ENCODE data around the gene YIF1B. TPM values are rescaled to one million over a fixed set of nuclear protein-coding genes. Genes with fewer than 3 reads are reported as not detected.

The YIF1B gene
- total and polyA plus RNA-seq, 4 donors = 41.7 to 88.1 (median 64.6) TPM

DNA sequence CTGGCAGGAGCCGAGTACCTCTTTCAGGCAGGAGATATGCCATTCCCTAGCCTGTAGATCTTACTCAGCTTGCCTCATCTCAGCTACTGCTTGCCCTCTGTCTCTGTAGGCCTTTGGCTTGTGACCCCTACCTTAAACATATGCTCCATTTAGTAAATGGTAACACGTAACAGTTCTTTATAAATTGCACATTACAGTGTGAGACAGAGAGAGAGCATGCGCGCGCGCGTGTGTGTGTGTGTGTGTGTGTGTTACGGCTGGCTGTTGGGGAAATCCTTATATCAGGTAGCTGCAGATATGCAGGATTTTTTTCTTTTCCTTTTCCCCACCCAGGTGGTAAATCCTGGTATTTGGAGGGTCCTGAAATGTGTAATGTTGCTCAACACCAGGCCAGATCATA lies 47.2 kb downstream of the YIF1B start:
- Histone ChIP-seq H3K27me3 (ENCODE audit: control insufficient read depth, insufficient read depth, low read length) (peaks cover 13% of the 10 kb centered on the region), H3K4me3 (ENCODE audit: low read depth, low read length) (no peak overlapping the region), H3K9me3 (ENCODE audit: control insufficient read depth, insufficient read depth, low read length) (no peaks in the 10 kb centered on the region), H3K36me3 (ENCODE audit: control insufficient read depth, insufficient read depth, low read length) (no peaks in the 10 kb centered on the region), H3K27ac (ENCODE audit: low read depth, low read length) (peak overlapping the region; percentile 73), H3K4me1 (ENCODE audit: control insufficient read depth, insufficient read depth, low read length) (peaks cover 25% of the 10 kb centered on the region)
- DNase-seq (ENCODE audit: low read depth in 4 of 6, low spot score in 6 of 6) = peak in 2 of 6 donors; percentile 20 to 64
- 86% methylated on average over 1 of the region's 8 CpGs for WGBS (ENCODE audit: insufficient coverage)

DNA sequence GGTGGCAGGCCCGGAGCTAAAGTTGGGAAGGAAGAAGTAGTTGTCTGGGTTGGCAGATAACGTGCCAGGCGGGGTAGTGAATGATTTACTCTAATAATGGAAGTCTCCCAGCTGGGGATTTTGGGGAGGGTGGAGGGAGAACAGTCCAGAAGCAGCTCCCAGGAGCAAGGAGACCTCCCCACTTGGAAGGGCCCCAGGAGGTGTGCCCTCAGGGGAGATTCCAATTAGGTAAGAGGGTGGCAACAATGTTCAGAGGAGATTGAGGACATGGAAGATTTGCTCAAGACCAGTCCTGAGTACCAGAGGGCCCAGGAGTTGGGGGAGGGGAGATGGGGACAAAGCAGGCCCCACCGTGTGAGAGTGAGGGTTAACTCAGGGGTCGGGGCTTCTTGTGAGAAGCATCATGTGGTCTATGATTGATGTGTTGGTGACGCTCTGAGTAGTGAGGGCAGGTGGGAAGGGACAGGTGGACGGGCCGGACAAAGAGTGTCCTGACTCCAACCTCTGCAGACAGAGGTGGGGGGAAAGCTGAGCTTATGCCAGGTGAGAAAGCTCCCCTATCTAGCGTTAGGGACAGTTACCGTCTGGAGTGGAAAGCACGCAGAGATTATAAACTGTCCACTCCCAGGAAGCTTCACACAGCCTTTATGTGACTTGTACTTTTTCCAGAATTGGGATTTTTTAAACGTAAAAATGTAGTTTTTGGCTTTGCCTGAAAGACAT lies 47.8 kb downstream of the YIF1B start:
- Histone ChIP-seq H3K36me3 (ENCODE audit: control insufficient read depth, insufficient read depth, low read length) (no peaks in the 10 kb centered on the region), H3K27ac (ENCODE audit: low read depth, low read length) (peak overlapping the region; percentile 73), H3K4me1 (ENCODE audit: control insufficient read depth, insufficient read depth, low read length) (peaks cover 25% of the 10 kb centered on the region), H3K9me3 (ENCODE audit: control insufficient read depth, insufficient read depth, low read length) (no peaks in the 10 kb centered on the region), H3K27me3 (ENCODE audit: control insufficient read depth, insufficient read depth, low read length) (peaks cover 14% of the 10 kb centered on the region), H3K4me3 (ENCODE audit: low read depth, low read length) (no peak overlapping the region)
- 57% methylated on average over 9 of the region's 12 CpGs for WGBS (ENCODE audit: insufficient coverage)
- no peak for DNase-seq (ENCODE audit: low read depth in 4 of 6, low spot score in 6 of 6)

DNA sequence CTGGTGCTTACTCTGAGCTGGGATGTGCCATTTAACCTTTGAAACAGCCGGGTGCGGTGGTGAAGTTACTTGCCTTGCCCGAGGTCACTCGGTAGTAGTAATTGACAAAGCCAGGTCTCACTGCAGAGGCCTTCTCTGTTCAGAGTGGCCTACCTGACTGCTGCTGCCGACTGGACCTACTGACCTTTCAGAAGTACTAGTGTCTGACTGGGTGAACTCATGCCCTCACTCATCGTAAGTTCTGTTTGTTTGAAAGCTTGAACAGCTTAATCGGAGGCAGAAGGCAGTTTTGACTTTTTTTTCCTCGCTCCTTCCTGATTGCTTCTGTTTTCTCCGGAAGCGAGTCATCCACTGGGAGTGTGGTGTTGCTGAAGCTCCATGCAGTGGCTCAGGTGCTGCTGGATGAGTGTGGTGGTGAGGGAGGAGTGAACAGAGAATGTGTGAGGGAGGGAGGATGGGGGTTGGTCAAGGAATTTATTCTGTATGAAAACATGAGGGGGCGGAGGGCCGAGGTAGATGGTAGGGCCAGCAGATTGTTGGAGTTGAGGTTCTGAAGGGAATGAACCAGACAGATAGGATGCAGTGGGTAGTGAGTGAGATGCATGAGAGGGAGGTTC lies 48.7 kb downstream of the YIF1B start:
- WGBS (ENCODE audit: insufficient coverage) = 64% methylated on average over 12 of the region's 12 CpGs
- peak overlapping the region; percentile 48 for H3K27ac ChIP-seq (ENCODE audit: low read depth, low read length)
- H3K4me1 ChIP-seq (ENCODE audit: control insufficient read depth, insufficient read depth, low read length) = peaks cover 25% of the 10 kb centered on the region
- no peak for DNase-seq (ENCODE audit: low read depth in 4 of 6, low spot score in 6 of 6)
- no peaks in the 10 kb centered on the region for H3K9me3 ChIP-seq (ENCODE audit: control insufficient read depth, insufficient read depth, low read length)
- H3K4me3 ChIP-seq (ENCODE audit: low read depth, low read length) = no peak overlapping the region
- peaks cover 14% of the 10 kb centered on the region for H3K27me3 ChIP-seq (ENCODE audit: control insufficient read depth, insufficient read depth, low read length)
- no peaks in the 10 kb centered on the region for H3K36me3 ChIP-seq (ENCODE audit: control insufficient read depth, insufficient read depth, low read length)

DNA sequence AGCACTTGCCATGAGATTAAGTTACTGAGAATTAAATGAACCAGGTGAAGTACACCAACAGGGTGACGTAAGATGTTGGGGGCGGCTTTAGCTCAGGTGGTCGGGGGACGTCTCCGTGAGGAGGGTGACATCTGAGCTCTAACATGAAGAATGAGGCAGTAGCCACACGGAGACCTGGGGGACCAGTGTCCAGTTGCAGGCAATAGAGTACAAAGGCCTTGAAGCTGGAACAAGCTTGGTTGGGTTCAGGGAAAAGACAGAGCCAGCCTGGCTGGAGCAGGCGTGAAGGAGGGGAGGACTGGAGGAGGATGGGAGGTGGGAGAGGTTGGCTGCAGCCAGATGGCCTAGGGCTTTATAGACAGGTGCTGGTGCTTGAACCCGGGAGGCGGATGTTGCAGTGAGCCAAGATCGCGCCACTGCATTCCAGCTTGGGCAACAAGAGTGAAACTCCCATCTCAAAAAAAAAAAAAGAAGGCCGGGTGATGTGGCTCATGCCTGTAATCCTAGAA lies 49.8 kb downstream of the YIF1B start:
- Histone ChIP-seq H3K36me3 (ENCODE audit: control insufficient read depth, insufficient read depth, low read length) (no peaks in the 10 kb centered on the region), H3K27ac (ENCODE audit: low read depth, low read length) (peak overlapping the region; percentile 88), H3K9me3 (ENCODE audit: control insufficient read depth, insufficient read depth, low read length) (no peaks in the 10 kb centered on the region), H3K27me3 (ENCODE audit: control insufficient read depth, insufficient read depth, low read length) (peaks cover 14% of the 10 kb centered on the region), H3K4me3 (ENCODE audit: low read depth, low read length) (no peak overlapping the region), H3K4me1 (ENCODE audit: control insufficient read depth, insufficient read depth, low read length) (peaks cover 25% of the 10 kb centered on the region)
- 83% methylated on average over 11 of the region's 12 CpGs for WGBS (ENCODE audit: insufficient coverage)
- no peak for DNase-seq (ENCODE audit: low read depth in 4 of 6, low spot score in 6 of 6)

DNA sequence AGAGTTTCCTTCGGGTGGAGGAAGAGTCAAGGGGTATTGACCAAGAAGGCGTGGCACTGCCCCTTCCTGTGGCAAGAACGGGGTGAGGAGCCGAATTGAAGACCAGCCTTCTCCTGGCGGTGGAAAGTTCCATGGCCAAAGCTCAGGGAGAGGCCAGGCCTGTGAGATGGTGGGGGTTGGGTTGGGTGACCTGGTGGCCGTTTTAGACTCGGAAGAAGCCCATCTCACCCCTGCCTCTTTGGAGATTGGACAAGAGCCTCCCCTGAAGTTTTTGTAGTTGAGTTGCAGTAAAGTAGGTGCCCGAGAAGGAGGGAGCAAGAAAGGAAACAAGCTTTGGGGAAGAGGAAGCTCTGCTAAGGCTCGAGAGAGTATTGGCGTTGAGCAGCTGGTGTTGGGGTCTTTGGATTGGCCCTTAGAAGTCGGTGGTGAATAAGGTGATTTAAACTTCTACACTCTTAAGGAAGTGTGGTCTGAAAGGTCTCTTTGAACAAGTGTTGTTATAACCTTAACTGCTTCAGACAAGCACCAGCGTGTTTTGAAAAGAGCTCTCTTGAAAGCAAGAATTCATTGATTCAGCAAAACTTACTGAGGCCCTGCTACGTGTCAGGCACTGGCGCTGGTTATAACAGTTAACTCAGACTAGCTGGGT lies 50.4 kb downstream of the YIF1B start:
- H3K36me3 ChIP-seq (ENCODE audit: control insufficient read depth, insufficient read depth, low read length) = no peaks in the 10 kb centered on the region
- peak in 1 of 6 donors; percentile 49 for DNase-seq (ENCODE audit: low read depth in 4 of 6, low spot score in 6 of 6)
- peaks cover 25% of the 10 kb centered on the region for H3K4me1 ChIP-seq (ENCODE audit: control insufficient read depth, insufficient read depth, low read length)
- H3K27ac ChIP-seq (ENCODE audit: low read depth, low read length) = peak overlapping the region; percentile 88
- H3K4me3 ChIP-seq (ENCODE audit: low read depth, low read length) = peak overlapping the region; percentile 40
- 30% methylated on average over 11 of the region's 14 CpGs for WGBS (ENCODE audit: insufficient coverage)
- peaks cover 14% of the 10 kb centered on the region for H3K27me3 ChIP-seq (ENCODE audit: control insufficient read depth, insufficient read depth, low read length)
- H3K9me3 ChIP-seq (ENCODE audit: control insufficient read depth, insufficient read depth, low read length) = no peaks in the 10 kb centered on the region

DNA sequence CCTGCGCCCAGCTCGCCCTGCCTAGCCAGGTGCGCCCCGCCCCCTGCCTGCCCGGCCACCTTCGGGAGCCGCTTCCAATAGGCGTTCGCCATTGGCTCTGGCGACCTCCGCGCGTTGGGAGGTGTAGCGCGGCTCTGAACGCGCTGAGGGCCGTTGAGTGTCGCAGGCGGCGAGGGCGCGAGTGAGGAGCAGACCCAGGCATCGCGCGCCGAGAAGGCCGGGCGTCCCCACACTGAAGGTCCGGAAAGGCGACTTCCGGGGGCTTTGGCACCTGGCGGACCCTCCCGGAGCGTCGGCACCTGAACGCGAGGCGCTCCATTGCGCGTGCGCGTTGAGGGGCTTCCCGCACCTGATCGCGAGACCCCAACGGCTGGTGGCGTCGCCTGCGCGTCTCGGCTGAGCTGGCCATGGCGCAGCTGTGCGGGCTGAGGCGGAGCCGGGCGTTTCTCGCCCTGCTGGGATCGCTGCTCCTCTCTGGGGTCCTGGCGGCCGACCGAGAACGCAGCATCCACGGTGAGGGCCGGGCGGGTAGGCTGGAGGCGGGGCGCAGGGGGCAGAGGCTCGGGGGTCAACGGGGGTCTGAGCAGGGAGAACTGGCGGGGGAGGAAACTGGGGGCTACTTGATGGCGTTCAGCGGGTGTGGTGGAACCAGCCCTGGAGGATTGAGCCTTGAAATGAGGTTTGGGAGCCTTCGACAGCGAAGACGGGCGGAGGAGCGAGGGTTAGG lies 51.1 kb downstream of the YIF1B start, which contains the start of gene SPINT2:
Gene SPINT2, plus strand, starts transcription at position 88 of the 727 bp plus-strand sequence. Its CDS starts 320 bp downstream, at position 408.
- peak within 1 kb of the TSS; percentile 40 for H3K4me3 ChIP-seq (ENCODE audit: low read depth, low read length)
- H3K27ac ChIP-seq (ENCODE audit: low read depth, low read length) = peak within 1 kb of the TSS; percentile 88
- peak in 4 of 6 donors; percentile 43 to 96 (median 74) for DNase-seq (ENCODE audit: low read depth in 4 of 6, low spot score in 6 of 6)
- H3K4me1 ChIP-seq (ENCODE audit: control insufficient read depth, insufficient read depth, low read length) = peaks cover 25% of the 10 kb centered on the region
- WGBS (ENCODE audit: insufficient coverage) = 3% methylated on average over 77 of the region's 78 CpGs
- H3K27me3 ChIP-seq (ENCODE audit: control insufficient read depth, insufficient read depth, low read length) = peaks cover 14% of the 10 kb centered on the region
- H3K36me3 ChIP-seq (ENCODE audit: control insufficient read depth, insufficient read depth, low read length) = no peaks in the 10 kb centered on the region
- H3K9me3 ChIP-seq (ENCODE audit: control insufficient read depth, insufficient read depth, low read length) = no peaks in the 10 kb centered on the region

DNA sequence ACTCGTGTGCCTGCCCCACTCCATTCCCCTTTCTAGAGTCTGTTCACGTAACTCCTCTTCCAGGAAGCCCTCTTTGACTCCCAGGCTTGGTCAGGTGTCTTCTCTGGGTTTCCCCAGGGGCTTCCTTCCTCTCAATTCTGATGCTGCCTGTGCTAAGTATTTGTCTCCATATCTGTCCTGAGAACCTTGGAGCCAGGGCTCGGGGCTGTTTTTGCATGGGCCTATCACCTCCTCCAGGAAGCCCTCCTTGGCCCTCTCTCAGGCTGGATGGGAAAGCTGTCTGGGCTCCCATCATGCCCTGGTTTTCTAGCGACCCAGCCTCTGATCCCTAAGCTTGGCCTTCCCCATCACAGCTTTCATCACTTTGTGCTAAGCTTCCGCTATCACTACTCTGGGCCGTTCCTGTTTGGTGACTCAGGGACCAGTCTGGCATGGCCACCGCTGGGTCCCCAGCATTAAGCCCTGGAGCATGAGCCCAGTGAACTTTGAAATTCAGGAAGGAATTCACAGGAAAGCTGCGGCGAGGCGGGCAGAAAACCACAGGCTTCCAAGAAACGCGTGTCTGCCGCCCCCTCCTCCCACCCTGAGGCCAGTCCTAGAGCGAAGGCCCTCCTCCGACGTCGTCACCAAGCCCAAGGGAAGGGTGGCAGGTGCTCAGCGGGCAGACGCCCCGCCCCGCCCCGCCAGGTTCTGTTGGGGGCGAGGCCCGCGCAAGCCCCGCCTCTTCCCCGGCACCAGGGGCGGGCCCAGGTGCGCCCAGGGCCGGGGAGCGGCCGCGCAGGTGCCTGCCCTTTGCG lies 51.9 kb downstream of the YIF1B start:
- H3K4me1 ChIP-seq (ENCODE audit: control insufficient read depth, insufficient read depth, low read length) = peaks cover 25% of the 10 kb centered on the region
- no peaks in the 10 kb centered on the region for H3K9me3 ChIP-seq (ENCODE audit: control insufficient read depth, insufficient read depth, low read length)
- H3K27ac ChIP-seq (ENCODE audit: low read depth, low read length) = peak overlapping the region; percentile 45
- peak in 2 of 6 donors; percentile 40 to 93 for DNase-seq (ENCODE audit: low read depth in 4 of 6, low spot score in 6 of 6)
- 7% methylated on average over 32 of the region's 34 CpGs for WGBS (ENCODE audit: insufficient coverage)
- peaks cover 14% of the 10 kb centered on the region for H3K27me3 ChIP-seq (ENCODE audit: control insufficient read depth, insufficient read depth, low read length)
- H3K36me3 ChIP-seq (ENCODE audit: control insufficient read depth, insufficient read depth, low read length) = no peaks in the 10 kb centered on the region
- H3K4me3 ChIP-seq (ENCODE audit: low read depth, low read length) = peak overlapping the region; percentile 40

DNA sequence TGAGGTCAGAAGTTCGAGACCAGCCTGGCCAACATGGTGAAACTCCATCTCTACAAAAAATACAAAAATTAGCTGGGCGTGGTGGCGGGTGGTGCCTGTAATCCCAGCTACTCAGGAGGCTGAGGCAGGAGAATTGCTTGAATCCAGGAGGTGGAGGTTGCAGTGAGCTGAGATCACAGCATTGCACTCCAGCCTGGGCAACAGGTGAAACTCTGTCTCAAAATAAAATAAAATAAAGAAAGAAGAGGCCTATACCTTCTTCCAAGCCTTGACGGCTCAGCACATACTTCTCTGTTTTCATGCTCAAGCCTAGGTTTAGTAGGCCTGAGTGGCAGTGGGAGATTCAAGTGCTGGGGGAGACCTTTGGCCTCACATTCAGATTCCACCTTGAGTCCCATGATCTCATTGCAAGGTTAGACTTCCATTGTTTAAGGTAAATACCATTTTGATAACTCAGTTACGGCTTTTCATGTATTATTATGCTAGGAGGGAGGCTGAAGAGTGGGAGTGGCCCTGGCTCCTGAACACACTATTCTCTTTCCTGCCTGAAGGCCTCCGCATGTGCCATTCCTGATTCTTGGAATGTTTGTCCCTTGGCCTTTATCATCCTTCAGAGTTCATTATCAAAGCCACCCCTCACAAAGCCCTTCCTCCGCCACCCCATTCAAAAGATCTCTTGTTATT lies 53.0 kb downstream of the YIF1B start:
- 100% methylated on average over 2 of the region's 7 CpGs for WGBS (ENCODE audit: insufficient coverage)

More for the DNA sequence above, 53.0 kb downstream of the YIF1B start:
- Histone ChIP-seq H3K9me3 (ENCODE audit: control insufficient read depth, insufficient read depth, low read length) (no peaks in the 10 kb centered on the region), H3K27me3 (ENCODE audit: control insufficient read depth, insufficient read depth, low read length) (peaks cover 14% of the 10 kb centered on the region), H3K4me1 (ENCODE audit: control insufficient read depth, insufficient read depth, low read length) (peaks cover 22% of the 10 kb centered on the region), H3K36me3 (ENCODE audit: control insufficient read depth, insufficient read depth, low read length) (no peaks in the 10 kb centered on the region), H3K27ac (ENCODE audit: low read depth, low read length) (no peak overlapping the region), H3K4me3 (ENCODE audit: low read depth, low read length) (no peak overlapping the region)
- no peak for DNase-seq (ENCODE audit: low read depth in 4 of 6, low spot score in 6 of 6)
